Keratinocyte (primary cell): ENCODE measurements around the gene SLC34A3. TPM values are rescaled to one million over a fixed set of nuclear protein-coding genes. Genes with fewer than 3 reads are reported as not detected.

Experiments used
- DNase-seq: peaks from one replicate; pipeline ENCODE4 v3.0.0-alpha.2; 2011; ENCODE audit warnings: low read depth, missing footprints, low spot score
- FAIRE-seq: peaks from 2 replicates; lab custom pipeline; 2011; peaks lifted over from hg19 to GRCh38; lab: Jason Lieb, UNC
- H2AFZ ChIP-seq: 2 replicates; pipeline ENCODE4 v1.6.0; 2012; ENCODE audit warnings: low read length, control low read depth, inconsistent platforms; ENCODE audit not compliant: control insufficient read depth
- H3K27ac ChIP-seq: 2 replicates; pipeline ENCODE4 v1.5.1; 2011; ENCODE audit warnings: low read length; ENCODE audit not compliant: control insufficient read depth, insufficient read depth
- H3K27me3 ChIP-seq: 3 replicates; pipeline ENCODE4 v1.6.0; 2011; ENCODE audit warnings: low read length; ENCODE audit not compliant: control insufficient read depth, insufficient read depth; ENCODE audit errors: extremely low read depth
- H3K36me3 ChIP-seq, 2 experiments: 2 replicates in 1 of 2; 3 replicates in 1 of 2; pipeline ENCODE4 v1.5.1; 2011; ENCODE audit warnings: low read length in 2 of 2, mild to moderate bottlenecking in 1 of 2; ENCODE audit not compliant: control insufficient read depth in 2 of 2, insufficient read depth in 2 of 2; ENCODE audit errors: extremely low read depth in 1 of 2
- H3K4me1 ChIP-seq: 3 replicates; pipeline ENCODE4 v1.5.1; 2011; ENCODE audit warnings: low read length; ENCODE audit not compliant: control insufficient read depth, insufficient read depth; ENCODE audit errors: extremely low read depth
- H3K4me2 ChIP-seq: 3 replicates; pipeline ENCODE4 v1.6.0; 2011; ENCODE audit warnings: low read depth, low read length; ENCODE audit not compliant: control insufficient read depth, insufficient read depth; ENCODE audit errors: extremely low read depth
- H3K4me3 ChIP-seq, 3 experiments: fragments of 200-600 bp in 1 of 3; sonication (generic) in 1 of 3; 2 replicates in 2 of 3; 3 replicates in 1 of 3; pipeline ENCODE4 v1.5.1; 2011 to 2016; ENCODE audit warnings: low read length in 3 of 3, mild to moderate bottlenecking in 3 of 3, control low read depth in 2 of 3, inconsistent platforms in 1 of 3, low read depth in 1 of 3, mixed read lengths in 1 of 3, mixed run types in 1 of 3, moderate library complexity in 1 of 3; ENCODE audit not compliant: control insufficient read depth in 2 of 3, insufficient read depth in 2 of 3; ENCODE audit errors: extremely low read depth in 1 of 3
- H3K79me2 ChIP-seq: 2 replicates; pipeline ENCODE4 v1.6.0; 2012; ENCODE audit warnings: low read length; ENCODE audit not compliant: control insufficient read depth, insufficient read depth
- H3K9ac ChIP-seq: 3 replicates; pipeline ENCODE4 v1.6.0; 2011; ENCODE audit warnings: low read length; ENCODE audit not compliant: control insufficient read depth, insufficient read depth; ENCODE audit errors: extremely low read depth
- H3K9me1 ChIP-seq: 3 replicates; pipeline ENCODE4 v1.6.0; 2011; ENCODE audit warnings: low read length; ENCODE audit not compliant: control insufficient read depth, insufficient read depth; ENCODE audit errors: extremely low read depth
- H3K9me3 ChIP-seq: 2 replicates; pipeline ENCODE4 v1.5.1; 2012; ENCODE audit warnings: low read depth, low read length; ENCODE audit not compliant: control insufficient read depth
- H4K20me1 ChIP-seq: 3 replicates; pipeline ENCODE4 v1.6.0; 2011; ENCODE audit warnings: low read length; ENCODE audit not compliant: control insufficient read depth, insufficient read depth; ENCODE audit errors: extremely low read depth
- CTCF ChIP-seq, 3 experiments: IDR thresholded peaks in 1 of 3; conservative IDR thresholded peaks in 1 of 3; optimal IDR thresholded peaks in 1 of 3; 2 replicates in 2 of 3; 3 replicates in 1 of 3; pipeline versions ENCODE3 to v1.5.1; 2011; ENCODE audit warnings: low read length in 3 of 3, mild to moderate bottlenecking in 3 of 3, moderate library complexity in 2 of 3, control low read depth in 1 of 3, inconsistent platforms in 1 of 3; ENCODE audit not compliant: insufficient read depth in 2 of 3; ENCODE audit errors: extremely low read depth in 1 of 3
- EZH2 ChIP-seq: IDR thresholded peaks from one replicate; pipeline ENCODE4 v1.6.1; 2012; ENCODE audit warnings: inconsistent platforms, mild to moderate bottlenecking, low read length, moderate library complexity
- dilution Hi-C: fragments of 300-500 bp; cut with MboI; formaldehyde crosslinking; loops from one replicate; pipeline ENCODE4 v1.7.0; 2020; ENCODE audit warnings: low sequenced_read_pairs; ENCODE audit not compliant: extremely low pct_ligation_motif_present
- polyA plus RNA-seq, 5 experiments: library from polyadenylated mRNA; depleted of rRNA in 3 of 5; stranded (reverse) in 3 of 5; stranded (forward) in 1 of 5; unstranded in 1 of 5; fragments of >200 nt; gene quantifications; 1 replicate in 1 of 5; 2 replicates in 3 of 5; 3 replicates in 1 of 5; pipeline versions ENCODE4 v1.2.1 to v1.2.3, GENCODE V29; 2011 to 2012; ENCODE audit warnings: missing spikeins in 2 of 5, low read depth in 1 of 5, low replicate concordance in 1 of 5

SLC34A3 gene
- polyA plus RNA-seq, 1 donor (not counting 4 experiments of a cell fraction or from before 2014, with no cell fraction given), result not detected

DNA sequence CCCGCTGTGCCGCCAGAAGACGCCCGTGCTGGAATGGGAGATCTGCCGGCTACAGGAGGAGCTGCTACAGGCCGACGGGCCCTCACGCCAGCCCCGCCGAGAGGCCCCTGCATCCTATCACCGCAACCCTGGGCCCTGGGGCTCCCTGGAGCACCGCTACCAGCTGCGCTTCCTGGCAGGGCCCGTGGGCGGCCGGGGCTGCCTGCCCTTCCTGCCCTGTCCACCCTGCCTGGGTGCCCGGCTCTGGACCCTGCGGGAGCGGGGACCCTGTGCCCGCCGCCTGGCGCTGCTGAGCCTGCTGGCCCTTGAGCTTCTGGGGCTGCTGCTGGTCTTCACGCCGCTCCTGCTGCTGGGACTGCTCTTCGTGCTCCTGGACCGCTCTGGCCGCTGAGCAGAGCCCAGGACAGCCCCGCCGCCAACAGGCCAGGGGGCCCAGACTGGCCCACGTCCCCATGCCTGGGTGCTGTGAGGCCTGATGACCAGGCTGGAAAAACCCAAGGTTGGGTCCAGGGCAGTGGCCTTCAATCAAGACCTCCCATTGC lies 12.4 kb upstream of the SLC34A3 start:
- peak overlapping the region; percentile 79 for H3K4me2 ChIP-seq

DNA sequence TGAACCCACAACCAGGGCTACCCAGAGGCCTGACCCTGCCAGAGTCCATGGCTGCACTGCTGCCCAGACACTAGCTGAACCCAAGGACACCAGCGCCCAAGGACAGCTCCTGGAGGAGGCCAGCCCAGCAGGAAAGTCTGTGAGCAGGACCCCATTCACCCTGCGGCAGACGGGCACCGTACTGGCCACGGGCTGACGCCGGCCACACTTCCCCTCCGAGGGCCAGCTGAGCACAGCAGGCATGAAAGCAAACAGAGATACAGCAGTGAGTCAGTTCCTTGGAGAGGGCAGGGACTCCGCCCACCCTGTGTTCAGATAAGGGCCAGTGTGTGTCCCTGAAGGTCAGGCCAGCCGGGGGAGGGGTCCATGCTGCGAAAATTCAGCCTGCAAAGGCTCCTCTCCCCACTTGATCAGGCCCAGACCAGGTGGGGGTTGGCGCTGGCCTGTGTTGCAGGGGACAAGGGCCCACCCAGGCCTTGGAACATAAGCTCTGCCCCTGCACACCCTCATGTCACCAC lies 11.9 kb upstream of the SLC34A3 start:
- Histone ChIP-seq H3K4me1 (peaks cover 27% of the 10 kb centered on the region), H3K9me1 (no peaks in the 10 kb centered on the region), H3K4me3 (no peak overlapping the region), H2AFZ (no peak overlapping the region), H3K9ac (no peak overlapping the region), H4K20me1 (no peaks in the 10 kb centered on the region), H3K79me2 (no peaks in the 10 kb centered on the region), H3K4me2 (no peak overlapping the region), H3K27ac (no peak overlapping the region), H3K9me3 (no peaks in the 10 kb centered on the region), H3K36me3 (peaks cover 3 to 12% of the 10 kb centered on the region in 2 experiments), H3K27me3 (no peaks in the 10 kb centered on the region)
- FAIRE-seq (no peak), DNase-seq (no peak)
- dilution Hi-C loops, result no loop called here
- no peak for TF ChIP-seq EZH2
- TF ChIP-seq CTCF (optimal IDR thresholded peaks at IDR 0.05 in 1 of 3, IDR thresholded peaks at IDR 0.05 in 1 of 3, conservative IDR thresholded peaks at IDR 0.05 in 1 of 3; ENCODE audit: extremely low read depth in 1 of 3, insufficient read depth in 2 of 3, low read length in 3 of 3), result no peak

More for the DNA sequence above, 12.4 kb upstream of the SLC34A3 start:
- DNase-seq (no peak), FAIRE-seq (no peak)
- H3K27me3 ChIP-seq, result no peaks in the 10 kb centered on the region
- H3K9me1 ChIP-seq, result no peaks in the 10 kb centered on the region
- no peak overlapping the region for H2AFZ ChIP-seq
- no peak overlapping the region for H3K4me3 ChIP-seq
- no peaks in the 10 kb centered on the region for H3K79me2 ChIP-seq
- H3K27ac ChIP-seq, result no peak overlapping the region
- H3K36me3 ChIP-seq, result peaks cover 3 to 13% of the 10 kb centered on the region in 2 experiments
- TF ChIP-seq EZH2 (no peak), CTCF (optimal IDR thresholded peaks at IDR 0.05 in 1 of 3, IDR thresholded peaks at IDR 0.05 in 1 of 3, conservative IDR thresholded peaks at IDR 0.05 in 1 of 3; ENCODE audit: extremely low read depth in 1 of 3, insufficient read depth in 2 of 3, low read length in 3 of 3) (no peak)
- H3K4me1 ChIP-seq, result peaks cover 26% of the 10 kb centered on the region
- H4K20me1 ChIP-seq, result no peaks in the 10 kb centered on the region
- H3K9ac ChIP-seq, result no peak overlapping the region
- dilution Hi-C loops, result no loop called here
- no peaks in the 10 kb centered on the region for H3K9me3 ChIP-seq
